GM18907 (cell line): ENCODE measurements around the gene MYO19.

Experiments
- ATAC-seq: cut with Tn5 transposase; IDR thresholded peaks from one replicate; pipeline ENCODE4 v1.9.1; 2021; ENCODE audit warnings: mild to moderate bottlenecking, moderate library complexity; ENCODE audit not compliant: unreplicated experiment

MYO19 gene, protein sequence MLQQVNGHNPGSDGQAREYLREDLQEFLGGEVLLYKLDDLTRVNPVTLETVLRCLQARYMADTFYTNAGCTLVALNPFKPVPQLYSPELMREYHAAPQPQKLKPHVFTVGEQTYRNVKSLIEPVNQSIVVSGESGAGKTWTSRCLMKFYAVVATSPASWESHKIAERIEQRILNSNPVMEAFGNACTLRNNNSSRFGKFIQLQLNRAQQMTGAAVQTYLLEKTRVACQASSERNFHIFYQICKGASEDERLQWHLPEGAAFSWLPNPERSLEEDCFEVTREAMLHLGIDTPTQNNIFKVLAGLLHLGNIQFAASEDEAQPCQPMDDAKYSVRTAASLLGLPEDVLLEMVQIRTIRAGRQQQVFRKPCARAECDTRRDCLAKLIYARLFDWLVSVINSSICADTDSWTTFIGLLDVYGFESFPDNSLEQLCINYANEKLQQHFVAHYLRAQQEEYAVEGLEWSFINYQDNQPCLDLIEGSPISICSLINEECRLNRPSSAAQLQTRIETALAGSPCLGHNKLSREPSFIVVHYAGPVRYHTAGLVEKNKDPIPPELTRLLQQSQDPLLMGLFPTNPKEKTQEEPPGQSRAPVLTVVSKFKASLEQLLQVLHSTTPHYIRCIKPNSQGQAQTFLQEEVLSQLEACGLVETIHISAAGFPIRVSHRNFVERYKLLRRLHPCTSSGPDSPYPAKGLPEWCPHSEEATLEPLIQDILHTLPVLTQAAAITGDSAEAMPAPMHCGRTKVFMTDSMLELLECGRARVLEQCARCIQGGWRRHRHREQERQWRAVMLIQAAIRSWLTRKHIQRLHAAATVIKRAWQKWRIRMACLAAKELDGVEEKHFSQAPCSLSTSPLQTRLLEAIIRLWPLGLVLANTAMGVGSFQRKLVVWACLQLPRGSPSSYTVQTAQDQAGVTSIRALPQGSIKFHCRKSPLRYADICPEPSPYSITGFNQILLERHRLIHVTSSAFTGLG

DNA sequence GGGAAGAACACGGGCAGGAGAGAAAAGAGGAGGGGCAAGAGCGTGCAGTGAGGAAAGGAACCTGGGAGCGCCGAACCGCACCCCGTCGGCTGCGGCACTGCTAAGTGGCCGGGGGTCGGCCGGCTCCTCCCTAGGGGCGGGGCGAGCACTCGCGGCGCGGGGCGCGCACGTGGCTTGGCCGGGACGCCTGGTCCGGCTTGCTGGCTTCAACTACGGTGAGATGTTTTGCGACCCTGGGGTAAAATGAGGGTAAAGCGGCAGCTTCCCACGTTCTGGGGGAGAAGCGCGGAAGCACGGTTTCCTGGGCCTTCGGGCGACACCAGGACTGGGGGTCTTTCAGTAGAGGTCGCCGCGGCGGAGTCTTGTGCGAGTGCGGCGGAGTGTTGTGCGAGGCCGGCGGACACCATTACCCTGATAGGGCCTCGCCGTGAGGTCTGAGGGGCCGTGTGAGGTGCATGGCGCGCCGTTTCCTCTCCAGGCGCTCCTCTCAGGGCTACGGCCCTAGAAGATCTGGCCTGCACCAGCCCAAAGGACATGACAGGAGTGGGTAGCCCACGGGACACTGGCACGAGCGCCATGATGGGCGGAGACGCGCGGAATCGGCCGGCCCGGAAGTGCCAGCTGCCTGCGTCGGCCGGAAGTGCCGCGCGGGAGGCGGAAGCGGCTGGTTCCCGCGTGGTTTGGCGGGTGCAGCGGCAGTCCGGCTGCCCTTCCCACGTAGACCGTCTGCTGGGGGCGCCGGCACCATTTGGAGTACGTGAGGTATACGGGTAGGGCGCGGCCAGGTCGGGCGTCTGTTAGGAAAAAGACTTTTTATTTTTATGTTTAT, at the start of gene MYO19, which contains the start of gene PIGW:
Gene MYO19 (minus strand): TSS at position 29 of the 829 bp plus-strand sequence. CDS start 2,330 bp downstream, outside the sequence.
Gene PIGW (plus strand): TSS at position 148 of the 829 bp plus-strand sequence. CDS start 2,115 bp downstream, outside the sequence.
- peak; percentile 73 for ATAC-seq

DNA sequence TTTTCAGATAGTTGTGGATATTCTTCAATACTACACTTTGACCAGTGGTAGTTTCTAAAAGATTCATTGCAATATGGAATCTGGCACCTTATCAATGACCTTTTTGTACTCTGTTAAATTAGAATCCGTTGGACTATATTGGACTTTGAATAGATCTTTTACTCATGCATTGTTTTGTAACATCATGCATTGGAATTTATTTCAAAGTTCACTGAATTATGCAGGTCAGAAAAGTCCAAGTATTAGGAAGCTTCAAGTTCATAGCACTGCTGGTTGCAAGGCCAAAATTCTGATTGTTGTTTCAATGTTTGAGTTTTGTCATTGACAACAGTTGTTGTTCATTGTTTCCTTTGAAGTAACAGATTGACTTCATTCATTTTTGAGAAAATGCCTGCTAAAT, 49.1 kb upstream of the MYO19 start:
- ATAC-seq, result no peak

DNA sequence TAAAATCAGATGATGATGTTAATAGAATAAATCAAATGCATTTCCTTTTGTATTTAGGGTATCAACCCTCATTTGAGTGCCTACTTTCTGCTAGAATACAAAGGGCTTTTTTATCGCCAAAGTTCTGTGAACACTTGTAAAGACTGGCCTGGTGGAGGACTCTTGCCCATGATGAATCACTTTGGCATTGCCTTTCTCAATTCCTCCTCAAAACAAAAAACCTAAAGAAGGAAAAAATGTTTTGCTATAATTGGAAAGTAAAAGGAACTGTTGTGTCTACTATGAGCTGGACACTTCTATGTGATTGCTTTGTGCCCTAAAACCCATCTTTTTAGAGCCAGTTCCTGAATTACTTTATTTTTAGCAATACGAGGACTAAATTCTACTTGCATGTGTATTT, 44.0 kb upstream of the MYO19 start:
- ATAC-seq, result no peak

DNA sequence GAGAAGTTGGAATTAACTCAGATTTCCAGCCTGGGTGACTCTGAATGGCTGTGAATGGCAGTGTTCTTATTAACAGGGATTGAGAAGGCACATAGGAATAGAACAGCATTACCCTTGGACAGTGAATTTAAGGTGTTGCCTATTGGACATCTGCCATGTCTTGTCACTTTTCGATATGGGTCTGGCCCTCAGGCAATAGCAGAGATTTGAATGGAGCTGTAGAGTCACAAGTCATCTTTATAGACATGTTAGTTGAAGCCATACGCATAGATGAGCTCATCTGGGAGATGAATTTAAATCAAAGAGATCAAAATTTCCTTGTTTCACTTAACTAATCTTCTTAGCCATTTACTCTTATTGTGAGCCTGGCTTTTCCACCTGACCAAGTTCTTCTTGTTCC, 42.1 kb upstream of the MYO19 start:
- ATAC-seq, result no peak

DNA sequence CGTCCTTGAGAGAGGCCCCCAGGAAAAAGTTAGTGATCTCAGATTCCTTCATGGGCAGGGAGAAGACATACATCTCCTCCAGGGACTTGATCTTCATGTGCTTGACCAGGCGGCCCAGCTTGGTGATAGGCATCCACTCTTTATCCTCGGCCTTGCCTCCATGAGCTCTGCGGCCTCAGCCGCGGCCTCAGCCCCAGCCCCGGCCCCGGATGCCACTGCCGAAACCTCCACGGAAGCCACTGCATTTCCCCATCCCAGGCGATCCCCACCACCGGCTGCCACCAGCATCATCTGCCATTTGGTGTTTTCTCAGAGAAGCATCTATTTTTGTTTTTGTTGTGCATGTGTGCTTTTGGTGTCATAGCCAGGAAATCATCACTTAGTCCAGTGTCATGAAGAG, 40.4 kb upstream of the MYO19 start:
- no peak for ATAC-seq

DNA sequence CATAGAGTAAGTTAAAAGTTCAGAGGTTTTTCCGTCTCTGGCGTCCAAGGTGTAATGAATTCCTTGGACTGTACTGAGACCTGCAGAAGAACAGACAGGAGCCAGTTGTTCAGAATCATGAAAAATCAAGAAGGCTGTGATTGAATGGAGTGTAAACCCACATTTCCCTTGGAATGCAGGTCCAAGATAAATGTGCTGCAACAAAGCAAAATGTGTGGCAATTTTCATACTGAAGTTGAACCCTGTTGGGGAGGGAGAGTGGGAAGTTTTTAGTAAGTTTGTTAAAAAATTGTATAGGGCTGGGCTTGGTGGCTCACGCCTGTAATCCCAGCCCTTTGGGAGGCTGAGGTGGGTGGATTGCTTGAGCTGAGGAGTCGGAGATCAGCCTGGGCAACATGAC, 31.4 kb upstream of the MYO19 start:
- no peak for ATAC-seq

DNA sequence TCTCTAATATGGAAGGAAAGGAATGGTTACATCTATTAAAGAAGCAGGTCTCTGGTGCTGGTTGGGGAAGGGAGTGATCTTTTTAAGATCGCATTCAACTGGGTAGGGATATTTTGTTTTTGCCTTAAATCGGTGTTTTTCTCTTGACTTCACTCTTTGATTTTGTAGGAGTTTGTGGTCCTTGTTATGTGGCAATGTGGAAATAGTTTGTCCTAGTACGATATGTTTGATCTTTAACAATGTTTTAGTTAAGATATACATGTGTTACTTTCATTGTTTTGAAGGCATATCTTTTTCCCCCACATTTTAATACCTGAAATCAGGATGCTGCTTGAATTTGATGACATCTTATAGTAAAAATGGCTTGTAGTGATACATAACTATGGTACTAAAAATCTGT, 18.8 kb upstream of the MYO19 start:
- no peak for ATAC-seq

DNA sequence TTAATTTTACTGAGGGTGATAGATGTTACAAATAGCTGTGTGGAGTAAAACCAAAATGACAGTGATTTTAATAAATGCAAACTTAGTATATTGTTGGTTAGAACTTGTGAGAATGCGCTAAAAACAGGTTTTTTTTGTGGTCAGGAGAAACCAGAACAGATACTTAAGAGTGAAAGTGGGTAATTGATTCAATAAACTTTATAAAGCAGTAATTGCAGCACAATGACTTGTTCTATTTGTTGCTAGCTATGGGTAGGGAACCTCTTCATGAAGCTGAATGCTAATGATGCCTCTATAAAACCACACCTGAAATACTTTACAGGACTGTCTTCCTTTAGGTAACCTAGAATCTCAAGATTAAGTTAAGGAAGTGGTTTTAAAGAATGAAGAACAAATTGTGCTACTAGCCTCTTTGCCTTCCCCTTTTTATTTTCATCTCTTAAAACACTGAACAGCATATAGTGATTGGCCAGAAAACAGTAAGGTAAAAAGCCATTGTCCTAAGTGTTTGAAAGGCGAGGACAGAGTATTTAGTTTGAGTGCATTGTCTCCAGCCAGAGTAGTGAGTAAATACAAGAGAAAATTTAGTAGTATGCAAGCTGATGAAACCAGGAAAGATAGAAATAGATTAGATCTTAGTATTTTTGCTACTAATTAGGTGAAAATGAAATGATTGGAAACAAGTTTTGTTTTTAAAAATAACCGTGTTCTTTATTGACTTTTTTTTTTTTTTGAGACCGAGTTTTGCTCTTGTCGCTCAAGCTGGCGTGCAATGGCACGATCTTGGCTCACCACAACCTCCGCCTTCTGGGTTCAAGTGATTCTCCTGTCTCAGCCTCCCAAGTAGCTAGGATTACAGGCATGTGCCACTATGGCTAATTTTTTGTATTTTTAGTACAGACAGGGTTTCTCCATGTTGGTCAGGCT, 16.1 kb upstream of the MYO19 start:
- no peak for ATAC-seq

DNA sequence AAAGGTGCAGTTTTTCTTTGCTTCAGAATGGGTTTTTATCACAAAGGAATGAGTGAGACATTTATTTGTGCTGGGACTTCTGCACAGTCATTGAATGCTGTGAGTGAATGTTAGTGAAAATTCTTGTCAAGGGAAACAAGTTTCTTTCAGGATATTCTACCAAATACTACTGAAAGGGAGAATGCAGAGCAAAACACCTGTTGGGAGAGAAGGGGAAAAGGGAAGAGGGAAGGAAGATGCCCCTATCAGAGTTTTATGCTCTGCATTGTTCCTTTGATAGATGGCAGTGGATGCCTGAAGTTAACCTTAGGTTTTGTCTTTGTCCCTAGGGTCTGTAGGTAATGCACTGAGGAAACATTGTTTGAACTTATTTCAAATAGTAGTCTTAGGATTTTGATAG, 13.1 kb upstream of the MYO19 start:
- no peak for ATAC-seq

DNA sequence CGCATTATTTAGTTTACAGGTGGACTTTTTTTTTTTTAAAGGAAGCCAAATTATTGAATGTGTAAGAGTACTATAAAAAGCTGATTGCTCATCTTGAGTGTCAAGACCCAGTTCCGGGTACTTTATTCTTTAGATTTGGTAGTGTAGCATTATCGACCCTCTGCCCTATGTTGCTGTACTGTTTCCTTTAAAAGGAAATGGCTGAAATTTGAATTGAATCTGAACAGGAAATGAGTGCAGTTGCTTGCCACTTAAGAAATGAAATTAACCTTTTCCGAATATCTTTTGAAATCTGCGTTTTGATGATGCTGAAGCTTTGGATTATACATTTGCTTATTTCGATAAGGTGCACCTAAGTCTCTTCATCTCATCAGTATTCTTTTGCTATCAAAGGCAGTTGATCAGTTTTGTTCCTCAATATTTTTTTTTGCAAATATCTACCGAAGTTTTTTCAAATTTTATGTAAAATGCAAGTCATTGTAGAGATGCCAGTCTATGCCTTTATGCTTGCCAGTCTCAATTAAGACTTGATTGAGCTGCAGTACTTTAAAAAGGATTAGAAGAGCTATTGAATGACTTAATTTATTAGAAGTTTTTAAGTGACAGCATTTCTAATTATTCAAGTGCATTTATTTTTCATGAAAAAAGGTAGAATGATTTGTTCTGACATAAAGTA, 11.9 kb upstream of the MYO19 start:
- no peak for ATAC-seq

DNA sequence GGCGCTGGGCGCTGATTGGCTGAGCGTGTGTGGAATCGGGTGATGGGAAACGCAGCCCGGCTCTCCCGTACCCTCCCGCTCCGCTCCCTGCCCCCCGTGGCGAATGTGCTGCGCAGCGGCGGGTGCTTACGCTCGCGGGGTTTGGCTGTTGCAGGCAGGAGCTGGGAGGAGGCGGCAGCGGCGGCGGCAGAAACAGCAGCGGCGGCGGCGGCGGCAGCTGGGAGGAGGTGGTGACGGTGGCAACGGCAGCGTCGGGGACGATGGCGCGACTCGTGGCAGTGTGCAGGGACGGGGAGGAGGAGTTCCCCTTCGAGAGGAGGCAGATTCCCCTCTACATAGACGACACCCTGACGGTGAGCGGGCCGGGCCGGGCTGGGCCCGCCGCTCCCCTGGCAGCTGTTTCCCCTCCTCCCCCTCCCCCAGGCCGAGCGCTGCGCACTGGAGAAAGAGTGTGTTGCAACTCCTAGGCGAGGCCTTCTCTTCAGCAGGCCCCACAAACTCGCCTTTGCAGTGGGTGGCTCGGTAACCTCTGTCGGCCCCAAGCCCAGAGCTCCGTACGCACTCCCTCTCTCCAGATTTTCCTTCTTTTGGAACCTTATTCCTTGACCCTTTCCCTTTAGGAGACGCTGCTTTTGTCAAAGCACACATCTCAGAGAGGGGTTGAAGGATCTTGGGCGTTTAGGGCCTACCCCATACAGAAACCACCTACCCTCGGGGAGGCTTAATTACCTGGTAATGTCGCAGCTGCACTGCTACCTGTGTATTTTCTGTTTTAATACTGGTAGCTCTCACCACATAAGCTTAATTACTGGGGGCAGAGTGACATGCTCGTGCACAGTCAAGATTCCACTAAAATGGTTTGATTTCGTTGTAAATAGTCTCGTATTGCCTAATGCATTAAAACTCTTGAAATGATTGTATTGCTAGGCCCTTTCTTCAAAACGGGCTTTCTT, 11.1 kb upstream of the MYO19 start:
- peak; percentile 70 for ATAC-seq

DNA sequence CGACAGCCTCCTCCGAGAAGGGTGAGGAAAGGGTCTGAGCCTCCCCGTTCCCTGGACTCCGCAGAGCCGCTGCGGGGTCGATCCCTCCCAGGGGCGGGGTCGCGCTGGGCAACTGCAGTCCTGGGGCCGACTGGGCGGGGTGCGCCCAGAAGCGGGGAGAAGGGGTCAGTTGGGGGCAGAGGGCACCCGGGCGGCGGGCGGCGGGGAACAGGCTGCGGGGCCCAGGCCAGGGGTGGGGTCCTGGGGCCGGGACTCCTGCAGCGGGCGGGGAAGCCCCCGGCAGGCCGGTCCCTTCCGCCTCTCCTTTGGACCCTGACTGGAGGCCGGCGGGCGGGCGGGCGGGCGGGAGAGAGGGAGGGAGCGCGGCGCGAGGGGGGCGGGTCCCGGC, 10.4 kb upstream of the MYO19 start:
- ATAC-seq, result peak; percentile 43

DNA sequence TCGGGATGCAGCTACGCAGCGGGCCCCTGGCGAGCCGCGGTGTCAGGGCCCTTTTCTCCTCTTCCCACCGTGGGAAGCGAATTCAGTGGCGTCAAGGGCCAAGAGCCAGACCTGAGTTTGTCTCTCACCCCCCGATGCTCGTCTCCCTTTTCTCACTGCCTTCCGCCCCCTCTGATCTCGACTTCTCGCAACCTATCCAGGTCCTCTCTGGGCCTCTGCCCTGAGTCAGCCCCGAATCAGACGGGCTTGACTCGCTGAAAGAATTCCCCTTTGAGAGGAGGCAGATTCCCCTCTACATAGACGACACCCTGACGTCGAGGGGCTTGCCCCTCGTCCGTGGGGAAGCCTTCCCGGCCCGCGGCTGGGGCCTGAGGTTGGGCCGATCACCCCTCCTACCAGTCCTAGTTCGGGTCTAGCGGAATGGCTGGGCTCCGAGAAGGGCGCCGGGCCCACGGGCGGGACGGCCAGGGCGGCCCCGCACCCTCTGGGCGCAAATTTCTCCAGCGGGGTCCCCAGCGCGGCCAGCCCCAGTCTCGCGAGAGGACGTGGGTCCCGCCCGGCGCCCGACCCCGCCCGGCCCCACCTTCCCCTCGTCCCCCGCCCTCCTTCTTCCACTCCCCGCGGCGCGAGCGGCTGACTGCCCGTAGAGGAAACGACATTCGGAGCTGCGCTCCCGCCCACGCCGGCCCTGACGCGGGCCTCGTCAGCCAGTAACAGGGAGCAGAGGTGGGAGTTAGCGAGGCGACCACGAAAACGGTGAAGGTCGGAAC, 9.8 kb upstream of the MYO19 start, which contains the start of gene GGNBP2:
Gene GGNBP2 (plus strand): TSS at position 613 of the 770 bp plus-strand sequence. CDS start 806 bp downstream, outside the sequence.
- peak; percentile 53 for ATAC-seq

DNA sequence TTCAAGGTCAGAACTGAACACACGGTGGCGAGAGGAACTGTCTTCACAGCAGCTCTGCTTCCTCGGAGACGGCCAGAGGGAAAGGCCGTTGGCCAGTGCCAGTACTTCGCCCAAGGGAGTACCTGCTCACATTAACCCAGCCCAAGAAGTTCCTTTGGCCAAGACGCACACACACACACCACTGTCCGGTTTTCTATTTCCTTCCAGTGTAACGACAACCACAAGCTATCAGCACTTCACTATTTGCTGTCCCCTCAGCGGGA, 9.3 kb upstream of the MYO19 start:
- ATAC-seq, result peak; percentile 10

DNA sequence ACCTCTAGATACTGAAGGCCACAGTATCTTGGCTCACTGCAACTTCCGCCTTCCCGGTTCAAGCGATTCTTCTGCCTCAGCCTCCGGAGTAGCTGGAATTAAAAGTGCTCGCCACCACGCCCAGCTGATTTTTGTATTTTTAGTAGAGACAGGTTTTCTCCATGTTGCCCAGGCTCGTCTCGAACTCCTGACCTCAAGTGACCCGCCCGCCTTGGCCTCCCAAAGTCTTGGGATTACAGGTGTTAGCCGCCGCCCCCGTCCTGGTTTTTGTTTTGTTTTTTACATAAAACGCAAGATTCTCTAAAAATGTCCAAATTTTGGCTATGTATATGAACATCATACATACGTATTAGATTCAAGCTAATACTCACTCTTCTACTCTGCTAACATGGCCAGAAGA, 8.1 kb upstream of the MYO19 start:
- no peak for ATAC-seq

DNA sequence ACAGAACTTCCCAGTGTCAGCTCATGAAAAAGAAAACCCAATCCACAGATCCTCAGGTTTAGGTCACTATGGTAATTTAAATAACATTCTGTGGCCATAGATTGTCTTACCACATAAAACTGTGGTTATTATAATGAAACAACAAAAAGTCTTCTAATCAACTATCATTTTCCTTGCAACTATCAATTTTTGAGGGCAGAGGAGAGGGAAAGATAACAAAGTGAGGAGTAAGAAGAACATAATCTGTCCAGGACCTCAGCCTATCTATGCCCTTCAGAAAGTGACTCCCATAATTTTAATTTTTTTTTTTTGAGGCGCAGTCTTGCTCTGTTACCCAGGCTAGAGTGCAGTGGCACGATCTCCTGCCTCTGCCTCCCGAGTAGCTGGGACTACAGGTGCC, 6.0 kb upstream of the MYO19 start:
- ATAC-seq, result no peak

DNA sequence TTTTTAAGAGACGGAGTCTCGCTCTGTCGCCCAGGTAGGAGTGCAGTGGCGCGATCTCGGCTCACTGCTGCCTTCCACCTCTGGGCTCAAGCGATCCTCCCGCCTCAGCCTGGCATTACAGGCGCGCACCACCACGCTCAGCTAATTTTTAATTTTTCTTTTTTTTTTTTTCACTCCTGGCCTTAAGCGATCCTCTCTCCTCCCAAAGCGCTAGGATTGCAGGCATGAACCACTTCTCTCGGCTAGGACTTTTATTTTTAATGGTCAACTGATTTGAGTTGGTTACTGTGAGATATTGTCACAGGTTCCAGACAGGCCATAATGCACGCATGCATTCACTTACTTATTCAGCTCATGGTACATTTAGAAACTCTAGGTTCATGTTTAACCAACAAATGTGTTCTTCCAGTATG, 1.0 kb upstream of the MYO19 start:
- peak; percentile 16 for ATAC-seq
